GM03348 (cell line): ENCODE results near the gene GLP1R.
A peak's percentile ranks its signal among the peaks of the same experiment; 100 is the strongest.

Experiments used
- DNase-seq: peaks from one replicate; pipeline ENCODE4 v3.0.0; 2012; ENCODE audit warnings: low spot score

Gene GLP1R

GRCh38 chr6:39048481-39049399 is at the start of gene GLP1R:
TSS of gene GLP1R (plus strand) at chr6:39048781. CDS start at chr6:39048841, 60 bp downstream.
- no peak for DNase-seq

- DNase-seq = no peak
These were observed 45.5 kb upstream of the GLP1R start for GRCh38 chr6:39003072-39003471.

- DNase-seq = no peak
These were observed 45.1 kb upstream of the GLP1R start for GRCh38 chr6:39003492-39003891.

GRCh38 chr6:39004801-39005200 is 43.8 kb upstream of the GLP1R start:
- no peak for DNase-seq

GRCh38 chr6:39005774-39006173 is 42.8 kb upstream of the GLP1R start:
- DNase-seq = no peak

- no peak for DNase-seq
These were observed 41.0 kb upstream of the GLP1R start for GRCh38 chr6:39007575-39007974.

GRCh38 chr6:39008737-39009136 is 39.8 kb upstream of the GLP1R start:
- no peak for DNase-seq

GRCh38 chr6:39009476-39009875 is 39.1 kb upstream of the GLP1R start:
- no peak for DNase-seq

GRCh38 chr6:39016839-39017546 is 31.6 kb upstream of the GLP1R start:
- DNase-seq = no peak

- no peak for DNase-seq
These were observed 31.1 kb upstream of the GLP1R start for GRCh38 chr6:39017547-39017880.

- DNase-seq = no peak
These were observed 30.5 kb upstream of the GLP1R start for GRCh38 chr6:39018103-39018502.

- no peak for DNase-seq
These were observed 28.4 kb upstream of the GLP1R start for GRCh38 chr6:39020136-39020535.

GRCh38 chr6:39021041-39021440 is 27.5 kb upstream of the GLP1R start:
- DNase-seq = no peak

- no peak for DNase-seq
These were observed 26.8 kb upstream of the GLP1R start for GRCh38 chr6:39021779-39022178.

GRCh38 chr6:39026175-39026574 is 22.4 kb upstream of the GLP1R start:
- no peak for DNase-seq

GRCh38 chr6:39029156-39030011 is 19.2 kb upstream of the GLP1R start:
- DNase-seq = peak; percentile 59

- DNase-seq = no peak
These were observed 12.9 kb upstream of the GLP1R start for GRCh38 chr6:39035681-39036080.

- no peak for DNase-seq
These were observed 11.5 kb upstream of the GLP1R start for GRCh38 chr6:39037082-39037508.

GRCh38 chr6:39037707-39038106 is 10.9 kb upstream of the GLP1R start:
- no peak for DNase-seq

- DNase-seq = no peak
These were observed 8.4 kb upstream of the GLP1R start for GRCh38 chr6:39040080-39040673.

- DNase-seq = no peak
These were observed 7.5 kb upstream of the GLP1R start for GRCh38 chr6:39041072-39041471.

- DNase-seq = no peak
These were observed 4.8 kb upstream of the GLP1R start for GRCh38 chr6:39043776-39044175.
